Gastroesophageal sphincter (tissue), 3 donors: Measurements from ENCODE around the gene AP3S1.

Experiments used
- POLR2A ChIP-seq, 2 donors: fragments of 450-650 bp; IDR thresholded peaks; one replicate each; pipeline ENCODE4 v1.6.1; 2017; ENCODE audit warnings: antibody characterized with exemption in 2 of 2, mild to moderate bottlenecking in 2 of 2, moderate library complexity in 1 of 2
- POLR2AphosphoS5 ChIP-seq: sonication (generic); formaldehyde crosslinking; IDR thresholded peaks from one replicate; pipeline ENCODE4 v1.6.1; 2017; ENCODE audit warnings: antibody characterized with exemption
- TF ChIP-seq, protein P1 (sequence below), 4 experiments: fragments of 200-600 bp in 2 of 4; fragments of 450-650 bp in 2 of 4; sonication (generic) in 1 of 4; IDR thresholded peaks; one replicate each; pipeline ENCODE4 v1.5.1; 2017 to 2019; ENCODE audit warnings: antibody characterized with exemption in 4 of 4, mild to moderate bottlenecking in 2 of 4, moderate library complexity in 2 of 4

DNA sequence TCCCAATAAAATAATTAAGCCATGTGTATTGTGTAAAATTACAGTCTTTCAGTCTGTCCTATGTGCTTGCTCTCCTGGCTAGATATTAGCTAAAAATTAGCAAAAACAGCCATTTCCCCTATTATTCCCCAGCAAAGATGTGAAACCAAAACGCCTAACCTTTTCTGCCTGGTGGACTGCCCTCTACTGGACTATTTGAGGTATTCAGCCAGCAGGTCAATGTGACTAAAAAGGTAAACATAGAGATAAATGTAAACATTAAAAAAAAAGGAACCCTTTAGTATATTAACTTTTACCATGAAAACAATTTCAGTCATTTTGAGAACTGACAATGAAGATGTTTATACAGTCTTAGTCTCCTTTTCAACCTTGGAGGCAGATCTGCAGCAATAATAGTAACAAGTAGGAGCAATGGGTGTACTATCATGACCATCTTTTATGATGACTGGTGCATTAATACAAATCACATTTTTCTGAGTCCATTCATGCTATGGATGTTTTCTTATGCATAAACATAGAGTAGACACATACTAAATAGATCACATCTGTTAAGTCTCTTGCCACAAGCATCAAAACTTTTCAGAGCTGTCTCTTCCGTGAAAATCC is 10.5 kb upstream of the AP3S1 start:
- TF ChIP-seq, protein P1, sequence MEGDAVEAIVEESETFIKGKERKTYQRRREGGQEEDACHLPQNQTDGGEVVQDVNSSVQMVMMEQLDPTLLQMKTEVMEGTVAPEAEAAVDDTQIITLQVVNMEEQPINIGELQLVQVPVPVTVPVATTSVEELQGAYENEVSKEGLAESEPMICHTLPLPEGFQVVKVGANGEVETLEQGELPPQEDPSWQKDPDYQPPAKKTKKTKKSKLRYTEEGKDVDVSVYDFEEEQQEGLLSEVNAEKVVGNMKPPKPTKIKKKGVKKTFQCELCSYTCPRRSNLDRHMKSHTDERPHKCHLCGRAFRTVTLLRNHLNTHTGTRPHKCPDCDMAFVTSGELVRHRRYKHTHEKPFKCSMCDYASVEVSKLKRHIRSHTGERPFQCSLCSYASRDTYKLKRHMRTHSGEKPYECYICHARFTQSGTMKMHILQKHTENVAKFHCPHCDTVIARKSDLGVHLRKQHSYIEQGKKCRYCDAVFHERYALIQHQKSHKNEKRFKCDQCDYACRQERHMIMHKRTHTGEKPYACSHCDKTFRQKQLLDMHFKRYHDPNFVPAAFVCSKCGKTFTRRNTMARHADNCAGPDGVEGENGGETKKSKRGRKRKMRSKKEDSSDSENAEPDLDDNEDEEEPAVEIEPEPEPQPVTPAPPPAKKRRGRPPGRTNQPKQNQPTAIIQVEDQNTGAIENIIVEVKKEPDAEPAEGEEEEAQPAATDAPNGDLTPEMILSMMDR (IDR thresholded peaks at IDR 0.05), result peak; percentile 53 to 77 (median 58)
- no peak for TF ChIP-seq POLR2A (IDR thresholded peaks at IDR 0.05)
- no peak for TF ChIP-seq POLR2AphosphoS5
